HEK293T (cell line): ENCODE measurements around the gene PTPRD.

ENCODE experiments used
- CTCF ChIA-PET: fragments of 350-600 bp; formaldehyde crosslinking; extraction: SDS; loops from one replicate; lab custom pipeline; 2021; ENCODE audit warnings: antibody characterized with exemption, inconsistent platforms; lab: Yijun Ruan, JAX
- POLR2A ChIA-PET: fragments of 350-600 bp; formaldehyde crosslinking; extraction: SDS; loops from one replicate; lab custom pipeline; 2020; ENCODE audit warnings: antibody characterized with exemption, inconsistent platforms; lab: Yijun Ruan, JAX
- DNase-seq: peaks from one replicate; pipeline ENCODE4 v3.0.0; 2012; ENCODE audit warnings: mixed read lengths; ENCODE audit errors: extremely low spot score
- ARNT ChIP-seq: fragments of 450-650 bp; IDR thresholded peaks from 2 replicates; pipeline ENCODE4 v1.6.1; 2017; ENCODE audit warnings: mild to moderate bottlenecking
- BHLHE40 ChIP-seq: fragments of 450-650 bp; IDR thresholded peaks from 2 replicates; pipeline ENCODE4 v1.6.1; 2016; ENCODE audit warnings: mild to moderate bottlenecking, moderate library complexity, borderline replicate concordance
- CTBP1 ChIP-seq: fragments of 450-650 bp; IDR thresholded peaks from 2 replicates; pipeline ENCODE4 v1.6.1; 2016; ENCODE audit warnings: borderline replicate concordance
- ELF4 ChIP-seq: fragments of 450-650 bp; IDR thresholded peaks from 2 replicates; pipeline ENCODE4 v1.6.1; 2017; ENCODE audit warnings: antibody characterized with exemption
- FOXA1 ChIP-seq: fragments of 450-650 bp; IDR thresholded peaks from 2 replicates; pipeline ENCODE4 v1.6.1; 2016; ENCODE audit warnings: mild to moderate bottlenecking
- FOXK2 ChIP-seq: fragments of 450-650 bp; IDR thresholded peaks from 2 replicates; pipeline ENCODE4 v1.6.1; 2016; ENCODE audit warnings: mild to moderate bottlenecking
- FOXM1 ChIP-seq: fragments of 450-650 bp; IDR thresholded peaks from 2 replicates; pipeline ENCODE4 v1.6.1; 2017; ENCODE audit warnings: mild to moderate bottlenecking, borderline replicate concordance
- HDGF ChIP-seq: fragments of 450-650 bp; IDR thresholded peaks from 2 replicates; pipeline ENCODE4 v1.6.1; 2017; ENCODE audit warnings: antibody characterized with exemption, borderline replicate concordance
- L3MBTL2 ChIP-seq: fragments of 450-650 bp; conservative IDR thresholded peaks from 2 replicates; pipeline ENCODE4 v1.6.1; 2016; ENCODE audit warnings: mild to moderate bottlenecking
- LEF1 ChIP-seq: fragments of 450-650 bp; IDR thresholded peaks from 2 replicates; pipeline ENCODE4 v1.6.1; 2017; ENCODE audit warnings: mild to moderate bottlenecking, borderline replicate concordance
- NFRKB ChIP-seq: fragments of 450-650 bp; IDR thresholded peaks from 2 replicates; pipeline ENCODE4 v1.6.1; 2016; ENCODE audit warnings: mild to moderate bottlenecking, moderate library complexity
- PKNOX1 ChIP-seq: fragments of 450-650 bp; IDR thresholded peaks from 2 replicates; pipeline ENCODE4 v1.6.1; 2016
- SP1 ChIP-seq: fragments of 450-650 bp; IDR thresholded peaks from 2 replicates; pipeline ENCODE4 v1.6.1; 2017
- SUZ12 ChIP-seq: fragments of 450-650 bp; IDR thresholded peaks from 2 replicates; pipeline ENCODE4 v1.6.1; 2016; ENCODE audit warnings: mild to moderate bottlenecking
- TARDBP ChIP-seq: fragments of 450-650 bp; IDR thresholded peaks from 2 replicates; pipeline ENCODE4 v1.6.1; 2016
- ZNF384 ChIP-seq: fragments of 450-650 bp; IDR thresholded peaks from 2 replicates; pipeline ENCODE4 v1.6.1; 2016

Gene PTPRD

GRCh38 chr9:9799287-9799686 lies 813.5 kb downstream of the PTPRD start:
- CTCF ChIA-PET: no interaction called here

GRCh38 chr9:9792144-9792857 lies 820.5 kb downstream of the PTPRD start:
- CTCF ChIA-PET: interaction anchor here (1.3 to 1.7 kb wide), 2 partner anchors 151 to 185 kb away, joined by 4 to 7 read pairs; no protein-coding TSS in a partner anchor
- DNase-seq: no peak
- POLR2A ChIA-PET: no interaction called here
- TF ChIP-seq FOXM1 (no peak), HDGF (no peak), SUZ12 (no peak), LEF1 (no peak), ELF4 (no peak), FOXA1 (no peak), ARNT (no peak), SP1 (no peak), ZNF384 (no peak), TARDBP (no peak), FOXK2 (no peak), NFRKB (no peak), PKNOX1 (no peak), L3MBTL2 (no peak), CTBP1 (no peak), BHLHE40 (no peak)

More at GRCh38 chr9:9799287-9799686, 813.5 kb downstream of the PTPRD start:
- TF ChIP-seq ELF4: no peak
- no peak for TF ChIP-seq TARDBP
- no peak for TF ChIP-seq SP1
- no peak for TF ChIP-seq CTBP1
- TF ChIP-seq BHLHE40: no peak
- no peak for TF ChIP-seq FOXM1
- TF ChIP-seq FOXA1: no peak
- no peak for TF ChIP-seq L3MBTL2
- TF ChIP-seq NFRKB: no peak
- TF ChIP-seq SUZ12: no peak
- TF ChIP-seq FOXK2: no peak
- no peak for TF ChIP-seq ARNT
- TF ChIP-seq LEF1: no peak
- no peak for TF ChIP-seq ZNF384
- no peak for TF ChIP-seq HDGF
- TF ChIP-seq PKNOX1: no peak
- POLR2A ChIA-PET: no interaction called here
- DNase-seq: no peak

GRCh38 chr9:9791611-9792010 lies 821.2 kb downstream of the PTPRD start:
- ChIA-PET POLR2A (no interaction called here), CTCF (interaction anchor here (0.7 to 1.7 kb wide), 3 partner anchors 151 to 187 kb away, joined by 3 to 7 read pairs (median 4); no protein-coding TSS in a partner anchor)
- no peak for DNase-seq
- TF ChIP-seq FOXK2: no peak
- no peak for TF ChIP-seq PKNOX1
- TF ChIP-seq FOXM1: no peak
- no peak for TF ChIP-seq BHLHE40
- TF ChIP-seq ELF4: no peak
- no peak for TF ChIP-seq LEF1
- TF ChIP-seq ZNF384: no peak
- no peak for TF ChIP-seq L3MBTL2
- no peak for TF ChIP-seq SP1
- no peak for TF ChIP-seq FOXA1

- ChIA-PET POLR2A (no interaction called here), CTCF (interaction anchor here (1.7 kb wide), 1 partner anchor 184 kb away, joined by 7 read pairs; no protein-coding TSS in a partner anchor)
- peak; percentile 7 for DNase-seq
- no peak for TF ChIP-seq L3MBTL2
- no peak for TF ChIP-seq LEF1
- TF ChIP-seq ZNF384: no peak
- TF ChIP-seq FOXA1: no peak
- TF ChIP-seq PKNOX1: no peak
- no peak for TF ChIP-seq FOXM1
- TF ChIP-seq CTBP1: no peak
- TF ChIP-seq ELF4: no peak
- no peak for TF ChIP-seq HDGF
- no peak for TF ChIP-seq BHLHE40
- TF ChIP-seq FOXK2: no peak
- no peak for TF ChIP-seq SP1
- no peak for TF ChIP-seq ARNT
- no peak for TF ChIP-seq SUZ12
- TF ChIP-seq TARDBP: no peak
- no peak for TF ChIP-seq NFRKB
Observed at GRCh38 chr9:9790216-9790872, 822.5 kb downstream of the PTPRD start.

GRCh38 chr9:9783711-9784110 lies 829.1 kb downstream of the PTPRD start:
- ChIA-PET CTCF (no interaction called here), POLR2A (no interaction called here)
- TF ChIP-seq ARNT (no peak), L3MBTL2 (no peak), FOXM1 (no peak), PKNOX1 (no peak), SP1 (no peak), CTBP1 (no peak), LEF1 (no peak), ELF4 (no peak), NFRKB (no peak), BHLHE40 (no peak), FOXK2 (no peak), SUZ12 (no peak)
- no peak for DNase-seq
